ENCODE data around the gene FBLIM1. TPM values are rescaled to one million over a fixed set of nuclear protein-coding genes. Genes with fewer than 3 reads are reported as not detected.
"Not testable (repeated sequence)": the region's sequence is repeated elsewhere in the genome, so short reads cannot be mapped to it uniquely, and the experiment has no call there.

Gene FBLIM1
- total and polyA plus RNA-seq, 8 donors, result 17.5 to 128 (median 69.0) TPM

DNA sequence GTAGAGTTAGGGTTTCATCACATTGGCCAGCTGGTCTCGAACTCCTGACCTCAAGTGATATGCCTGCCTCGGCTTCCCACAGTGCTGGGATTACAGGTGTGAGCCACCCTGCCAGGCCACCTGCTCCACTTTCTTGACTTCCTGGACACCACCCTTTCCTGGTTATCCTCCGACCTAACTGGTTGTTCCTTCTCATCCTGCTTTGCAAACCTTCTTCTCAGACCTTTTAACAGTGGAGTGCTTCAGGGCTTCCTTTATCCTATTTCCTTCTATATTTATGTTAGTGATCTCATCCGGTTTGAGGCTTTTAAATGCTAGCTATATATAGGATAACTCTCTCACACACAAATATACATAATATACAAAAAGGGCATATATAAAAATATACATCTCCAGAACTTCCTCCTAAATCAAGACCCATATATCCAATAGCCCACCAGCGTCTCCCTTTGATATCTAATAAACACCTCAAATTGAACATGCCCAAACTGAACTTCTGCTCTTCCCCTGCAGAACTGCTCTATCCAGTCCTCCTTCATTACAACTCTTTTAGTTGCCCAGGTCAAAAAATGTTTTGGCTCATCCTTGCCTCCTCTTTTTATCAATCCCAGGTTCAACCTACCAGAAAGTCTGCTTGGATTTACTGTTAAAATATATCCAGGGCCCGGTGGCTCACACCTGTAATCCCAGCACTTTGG, 68.4 kb downstream of the FBLIM1 start:
- WGBS, 5 donors, result 77 to 92% (median 80%) methylated on average over 6 of the region's 6 CpGs
- no peaks in the 10 kb centered on the region for H3K9me3 ChIP-seq
- no peak overlapping the region for H3K4me3 ChIP-seq
- peaks cover 0 to 42% (median 5%) of the 10 kb centered on the region in 4 donors for H3K4me1 ChIP-seq
- intact Hi-C loops (cut with DNase I; ENCODE audit: low total_unique reads), result no loop called here
- H3K36me3 ChIP-seq, result no peaks in the 10 kb centered on the region
- TF ChIP-seq POLR2A (IDR thresholded peaks at IDR 0.05) (no peak), EP300 (IDR thresholded peaks at IDR 0.05) (no peak), POLR2AphosphoS5 (IDR thresholded peaks at IDR 0.05) (no peak)
- TF ChIP-seq, protein P1, sequence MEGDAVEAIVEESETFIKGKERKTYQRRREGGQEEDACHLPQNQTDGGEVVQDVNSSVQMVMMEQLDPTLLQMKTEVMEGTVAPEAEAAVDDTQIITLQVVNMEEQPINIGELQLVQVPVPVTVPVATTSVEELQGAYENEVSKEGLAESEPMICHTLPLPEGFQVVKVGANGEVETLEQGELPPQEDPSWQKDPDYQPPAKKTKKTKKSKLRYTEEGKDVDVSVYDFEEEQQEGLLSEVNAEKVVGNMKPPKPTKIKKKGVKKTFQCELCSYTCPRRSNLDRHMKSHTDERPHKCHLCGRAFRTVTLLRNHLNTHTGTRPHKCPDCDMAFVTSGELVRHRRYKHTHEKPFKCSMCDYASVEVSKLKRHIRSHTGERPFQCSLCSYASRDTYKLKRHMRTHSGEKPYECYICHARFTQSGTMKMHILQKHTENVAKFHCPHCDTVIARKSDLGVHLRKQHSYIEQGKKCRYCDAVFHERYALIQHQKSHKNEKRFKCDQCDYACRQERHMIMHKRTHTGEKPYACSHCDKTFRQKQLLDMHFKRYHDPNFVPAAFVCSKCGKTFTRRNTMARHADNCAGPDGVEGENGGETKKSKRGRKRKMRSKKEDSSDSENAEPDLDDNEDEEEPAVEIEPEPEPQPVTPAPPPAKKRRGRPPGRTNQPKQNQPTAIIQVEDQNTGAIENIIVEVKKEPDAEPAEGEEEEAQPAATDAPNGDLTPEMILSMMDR (IDR thresholded peaks at IDR 0.05), result no peak
- DNase-seq, result no peak
- no peak overlapping the region for H3K27ac ChIP-seq
- H3K27me3 ChIP-seq, result no peaks in the 10 kb centered on the region

GRCh38 chr1:15827567-15827966, 69.0 kb downstream of the FBLIM1 start:
- H3K4me3 ChIP-seq; intact Hi-C loops (cut with DNase I; ENCODE audit: low total_unique reads); H3K27ac ChIP-seq; H3K9me3 ChIP-seq; H3K27me3 ChIP-seq; H3K36me3 ChIP-seq; DNase-seq: not testable (repeated sequence)
- peaks cover 3 to 49% (median 11%) of the 10 kb centered on the region in 4 donors for H3K4me1 ChIP-seq
- WGBS, 5 donors, result 89 to 97% (median 95%) methylated on average over 15 of the region's 15 CpGs

GRCh38 chr1:15828931-15829330, 70.3 kb downstream of the FBLIM1 start:
- H3K4me3 ChIP-seq; H3K9me3 ChIP-seq; H3K27ac ChIP-seq; intact Hi-C loops (cut with DNase I; ENCODE audit: low total_unique reads); H3K27me3 ChIP-seq; DNase-seq; H3K36me3 ChIP-seq: not testable (repeated sequence)
- 80 to 94% (median 92%) methylated on average over 14 of the region's 14 CpGs for WGBS, 5 donors
- peaks cover 3 to 56% (median 18%) of the 10 kb centered on the region in 4 donors for H3K4me1 ChIP-seq

GRCh38 chr1:15830258-15830657, 71.7 kb downstream of the FBLIM1 start:
- TF ChIP-seq, protein P1 (IDR thresholded peaks at IDR 0.05), result no peak
- TF ChIP-seq EP300 (IDR thresholded peaks at IDR 0.05) (no peak), POLR2AphosphoS5 (IDR thresholded peaks at IDR 0.05) (no peak)
- no peaks in the 10 kb centered on the region for H3K9me3 ChIP-seq
- no peaks in the 10 kb centered on the region for H3K36me3 ChIP-seq
- peaks cover 3 to 55% (median 18%) of the 10 kb centered on the region in 4 donors for H3K4me1 ChIP-seq
- H3K4me3 ChIP-seq, result no peak overlapping the region
- intact Hi-C loops (cut with DNase I; ENCODE audit: low total_unique reads), result no loop called here
- WGBS, 5 donors, result 74 to 94% (median 90%) methylated on average over 1 of the region's 1 CpG
- peak overlapping the region in 3 of 5 donors; percentile 31 to 47 (median 44) for H3K27ac ChIP-seq
- no peak for DNase-seq
- no peaks in the 10 kb centered on the region for H3K27me3 ChIP-seq

- Histone ChIP-seq H3K4me1 (peaks cover 10 to 54% (median 28%) of the 10 kb centered on the region in 4 donors), H3K4me3 (peak overlapping the region; percentile 58 to 70 (median 61)), H3K27me3 (no peaks in the 10 kb centered on the region), H3K27ac (peak overlapping the region; percentile 85 to 100 (median 100)), H3K36me3 (no peaks in the 10 kb centered on the region), H3K9me3 (no peaks in the 10 kb centered on the region)
- peak; percentile 44 to 51 for DNase-seq
- intact Hi-C loops (cut with DNase I; ENCODE audit: low total_unique reads), result no loop called here
- 43 to 68% (median 53%) methylated on average over 23 to 24 of the region's 24 CpGs for WGBS, 5 donors
- TF ChIP-seq POLR2A (IDR thresholded peaks at IDR 0.05) (no peak), POLR2AphosphoS5 (IDR thresholded peaks at IDR 0.05) (no peak), EP300 (IDR thresholded peaks at IDR 0.05) (no peak)
- TF ChIP-seq, protein P1 (IDR thresholded peaks at IDR 0.05), result no peak
Measured at GRCh38 chr1:15833069-15833679, 74.6 kb downstream of the FBLIM1 start.

All from stomach (tissue), 9 donors.